COLO668 (cell line): ENCODE measurements around the gene PRTN3.
"Not testable (repeated sequence)": the region's sequence is repeated elsewhere in the genome, so short reads cannot be mapped to it uniquely, and the experiment has no call there.

Experiments used
- DNase-seq: peaks from one replicate; lab custom pipeline; 2025; ENCODE audit not compliant: unreplicated experiment; lab: John Stamatoyannopoulos, UW

Gene PRTN3

GRCh38 chr19:815079-815774 is 25.6 kb upstream of the PRTN3 start:
- no peak for DNase-seq

DNA sequence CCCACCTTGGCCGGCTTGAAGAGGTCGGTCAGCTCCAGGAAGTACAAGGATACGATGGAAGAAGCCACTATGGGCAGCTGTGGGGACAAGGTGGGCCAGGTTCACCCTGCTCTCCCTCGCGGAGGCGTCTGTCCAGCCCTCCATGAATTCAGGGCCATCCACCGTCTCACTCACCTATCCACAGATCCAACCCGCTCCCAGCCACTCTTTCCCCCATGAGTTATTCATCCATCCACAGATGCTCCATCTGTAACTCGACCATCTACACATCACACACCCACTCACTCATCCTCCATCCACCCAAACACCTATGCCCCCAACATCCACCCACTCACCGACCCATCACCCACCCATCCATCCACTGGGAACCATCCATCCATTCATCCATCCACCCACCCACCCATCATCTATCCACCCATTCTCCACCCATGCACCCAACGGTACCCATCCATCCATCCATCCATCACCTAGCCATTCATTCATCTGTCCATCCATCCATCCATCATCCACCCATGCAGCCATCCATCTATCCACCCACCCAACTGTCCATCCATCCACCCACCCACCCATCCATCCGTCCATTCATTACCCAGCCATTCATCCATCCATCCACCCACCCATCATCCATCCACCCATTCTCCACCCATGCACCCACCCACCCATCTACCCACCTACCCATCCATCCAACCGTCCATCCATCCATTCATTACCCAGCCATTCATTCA is 24.9 kb upstream of the PRTN3 start:
- no peak for DNase-seq

DNA sequence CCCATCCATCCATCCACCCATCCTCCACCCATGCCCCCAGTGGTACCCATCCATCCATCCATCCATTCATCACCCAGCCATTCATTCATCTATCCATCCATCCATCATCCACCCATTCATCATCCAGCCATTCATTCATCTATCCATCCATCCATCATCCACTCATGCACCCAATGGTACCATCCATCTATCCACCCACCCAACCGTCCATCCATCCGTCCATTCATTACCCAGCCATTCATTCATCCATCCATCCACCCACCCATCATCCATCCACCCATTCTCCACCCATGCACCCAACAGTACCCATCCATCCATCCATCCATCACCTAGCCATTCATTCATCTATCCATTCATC is 24.3 kb upstream of the PRTN3 start:
- DNase-seq = no peak

- not testable (repeated sequence) for DNase-seq
Measured at GRCh38 chr19:820212-820611, 20.6 kb upstream of the PRTN3 start.

DNA sequence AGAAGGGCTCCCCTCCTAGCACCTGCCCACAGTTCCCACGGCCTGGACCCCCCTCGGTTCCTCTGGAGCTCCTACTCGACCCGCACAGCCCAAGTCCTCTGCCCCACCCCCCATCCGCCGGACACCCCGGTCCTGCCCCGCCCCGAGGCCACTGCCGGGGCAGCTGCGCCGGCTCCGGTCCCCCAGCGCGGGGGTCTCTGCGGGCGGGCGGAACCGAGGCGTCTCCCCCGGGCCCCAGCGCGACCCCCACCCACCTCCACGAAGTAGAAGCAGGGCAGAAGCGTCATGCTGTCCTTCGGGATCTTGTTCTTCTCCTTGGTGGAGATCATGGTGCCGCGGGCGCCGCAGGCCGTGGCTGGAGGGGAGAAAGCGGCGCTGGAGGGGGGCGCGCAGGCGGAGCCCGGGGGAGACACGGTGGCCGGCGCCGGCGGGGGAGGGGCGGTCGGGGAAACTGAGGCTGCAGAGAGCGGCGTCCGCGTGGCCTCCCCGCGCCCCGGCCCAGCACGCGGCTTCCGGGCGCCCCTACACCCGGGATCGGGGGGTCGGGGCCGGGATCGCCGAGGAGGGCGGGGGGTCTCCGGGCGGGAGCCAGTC is 19.5 kb upstream of the PRTN3 start:
- DNase-seq = no peak

DNA sequence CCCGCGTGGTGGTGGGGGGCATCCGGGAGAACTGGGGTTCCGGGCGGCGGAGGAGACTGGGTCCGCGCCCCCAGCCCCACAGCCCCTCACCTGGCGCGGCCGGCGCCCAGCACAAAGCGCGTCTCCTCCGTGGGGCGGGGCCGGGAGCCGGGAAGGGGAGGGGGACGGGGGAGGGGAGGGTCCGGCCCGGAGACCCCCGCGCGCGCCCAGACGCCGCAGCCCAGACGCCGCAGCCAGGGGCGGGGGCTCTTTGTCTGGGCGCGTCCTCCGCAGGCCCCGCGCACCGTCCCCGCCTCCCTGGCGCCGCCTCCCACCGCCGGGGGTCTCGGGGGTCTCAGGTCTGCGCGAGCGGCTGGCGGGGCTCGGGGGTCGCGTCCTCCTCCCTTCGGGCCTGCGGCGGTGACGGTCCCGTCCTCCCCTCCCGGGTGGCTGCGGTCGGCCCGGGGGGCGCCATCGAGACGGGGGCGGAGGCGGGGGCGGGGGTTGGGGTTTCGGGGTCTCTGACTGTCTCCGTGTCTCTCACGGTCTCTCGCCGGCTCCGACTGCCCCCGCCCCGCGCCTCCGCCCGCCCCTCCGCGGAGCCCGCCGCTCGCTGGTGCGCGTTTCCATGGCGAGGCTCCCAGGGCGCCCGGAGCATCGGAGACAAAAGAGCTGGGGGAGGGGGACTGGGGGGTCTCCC is 18.8 kb upstream of the PRTN3 start, which contains the start of gene PLPPR3:
PLPPR3 (minus strand) TSS at position 131 of the 679 bp plus-strand sequence. CDS start 396 bp downstream, outside the sequence.
- DNase-seq = no peak

DNA sequence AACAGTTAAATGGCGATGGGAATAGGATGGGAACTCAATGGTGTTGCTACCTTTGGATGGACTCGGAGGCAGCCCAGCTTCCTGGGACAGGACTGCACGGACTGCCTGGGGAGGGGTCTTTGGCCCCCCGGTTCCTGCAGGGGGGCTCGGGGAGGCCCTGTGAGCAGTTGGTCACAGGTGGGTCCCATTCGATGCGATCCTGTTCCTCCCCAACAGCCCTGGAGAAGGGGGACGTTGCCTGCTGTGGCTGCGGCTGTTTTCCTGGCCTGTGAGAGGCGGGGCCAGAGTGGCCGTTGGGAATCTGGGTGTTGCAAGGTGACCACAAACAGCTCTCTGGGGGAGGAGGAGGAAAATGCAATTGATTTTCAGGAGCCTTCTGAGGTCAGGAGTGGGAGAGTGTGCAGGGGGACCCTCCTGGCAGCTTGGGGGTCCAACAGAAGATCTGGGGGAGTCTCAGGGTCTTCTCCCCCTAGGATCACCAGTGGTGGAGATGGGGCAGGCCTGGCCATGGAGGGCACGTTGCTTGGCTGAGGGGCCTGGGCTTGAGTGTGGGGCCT is 17.2 kb upstream of the PRTN3 start:
- DNase-seq = no peak

- DNase-seq = no peak
Measured at GRCh38 chr19:824885-825284, 15.9 kb upstream of the PRTN3 start.

DNA sequence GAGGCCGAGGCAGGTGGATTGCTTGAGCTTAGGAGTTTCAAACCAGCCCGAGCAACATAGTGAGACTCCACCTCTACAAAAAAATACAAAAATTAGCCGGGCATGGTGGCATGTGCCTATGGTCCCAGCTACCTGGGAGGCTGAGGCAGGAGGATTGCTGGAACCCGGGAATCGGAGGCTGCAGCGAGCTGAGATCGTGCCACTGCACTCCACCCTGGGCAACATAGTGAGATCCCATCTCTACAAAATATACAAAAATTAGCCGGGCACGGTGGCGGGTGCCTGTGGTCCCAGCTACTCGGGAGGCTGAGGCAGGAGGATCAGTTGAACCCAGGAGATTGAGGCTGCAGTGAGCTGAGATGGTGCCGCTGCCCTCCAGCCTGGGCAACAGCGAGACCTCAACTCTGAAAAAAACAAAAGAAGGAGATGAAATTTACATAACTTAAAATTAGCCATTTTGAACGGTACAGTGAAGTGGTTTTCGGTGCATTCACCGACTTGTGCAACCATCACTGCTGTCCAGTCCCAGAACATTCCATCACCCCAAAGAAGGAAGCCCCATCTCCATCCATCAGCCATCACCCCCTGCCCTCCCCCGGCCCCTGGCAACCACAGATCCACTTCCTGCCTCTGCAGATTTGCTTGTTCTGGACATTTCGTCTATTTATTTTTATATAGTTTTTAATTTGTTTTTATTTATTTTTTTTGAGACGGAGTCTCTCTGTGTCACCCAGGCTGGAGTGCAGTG is 14.7 kb upstream of the PRTN3 start:
- no peak for DNase-seq

GRCh38 chr19:827314-827709 is 13.5 kb upstream of the PRTN3 start:
- no peak for DNase-seq

DNA sequence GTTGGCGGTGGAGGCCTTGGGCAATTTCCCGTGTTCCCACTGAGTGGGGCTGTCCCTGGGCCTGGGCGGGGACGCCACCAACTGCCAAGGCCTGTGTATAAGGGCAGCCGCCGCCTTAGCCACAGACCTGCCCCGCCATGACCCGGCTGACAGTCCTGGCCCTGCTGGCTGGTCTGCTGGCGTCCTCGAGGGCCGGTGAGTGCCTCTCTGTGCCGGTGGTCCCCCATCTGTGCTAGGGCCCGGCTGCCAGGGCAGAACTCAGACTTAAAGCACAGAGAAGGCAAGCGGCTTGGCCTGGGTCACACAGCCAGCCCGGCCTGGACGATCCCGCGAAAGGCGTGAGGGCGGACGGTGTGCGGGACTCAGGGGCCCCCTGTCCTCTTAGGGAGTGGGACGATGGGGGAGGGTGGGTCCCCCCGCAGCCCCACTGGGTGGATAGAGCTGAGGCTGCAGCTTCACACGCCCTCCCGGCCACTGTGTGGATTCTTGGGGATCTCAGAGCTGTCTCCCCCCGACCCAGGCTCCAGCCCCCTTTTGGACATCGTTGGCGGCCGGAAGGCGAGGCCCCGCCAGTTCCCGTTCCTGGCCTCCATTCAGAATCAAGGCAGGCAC is 13.0 kb upstream of the PRTN3 start, which contains the start of gene AZU1:
AZU1 (plus strand) TSS at position 128 of the 612 bp plus-strand sequence; CDS start at position 138, 10 bp downstream.
- no peak for DNase-seq

- DNase-seq = no peak
Measured at GRCh38 chr19:829129-829758, 11.6 kb upstream of the PRTN3 start.

GRCh38 chr19:831407-832369 is 9.1 kb upstream of the PRTN3 start:
- no peak for DNase-seq

GRCh38 chr19:834216-834615 is 6.6 kb upstream of the PRTN3 start:
- no peak for DNase-seq

GRCh38 chr19:835210-835810 is 5.5 kb upstream of the PRTN3 start:
- DNase-seq = no peak

DNA sequence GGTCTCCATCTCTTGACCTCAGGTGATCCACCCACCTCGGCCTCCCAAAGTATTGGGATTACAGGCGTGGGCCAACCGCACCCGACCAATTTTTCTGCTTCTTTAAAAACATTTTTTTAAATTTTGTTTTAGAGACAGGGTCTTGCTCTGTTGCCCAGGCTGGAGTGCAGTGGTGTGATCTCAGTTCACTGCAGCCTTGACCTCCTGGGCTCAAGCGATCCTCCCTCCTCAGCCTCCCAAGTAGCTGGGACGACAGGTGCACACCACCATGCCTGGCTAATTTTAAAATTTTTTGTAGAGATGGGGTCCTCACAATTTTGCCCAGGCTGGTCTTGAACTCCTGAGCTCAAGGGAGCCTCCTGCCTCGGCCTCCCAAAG is 2.0 kb downstream of the PRTN3 start:
- not testable (repeated sequence) for DNase-seq

DNA sequence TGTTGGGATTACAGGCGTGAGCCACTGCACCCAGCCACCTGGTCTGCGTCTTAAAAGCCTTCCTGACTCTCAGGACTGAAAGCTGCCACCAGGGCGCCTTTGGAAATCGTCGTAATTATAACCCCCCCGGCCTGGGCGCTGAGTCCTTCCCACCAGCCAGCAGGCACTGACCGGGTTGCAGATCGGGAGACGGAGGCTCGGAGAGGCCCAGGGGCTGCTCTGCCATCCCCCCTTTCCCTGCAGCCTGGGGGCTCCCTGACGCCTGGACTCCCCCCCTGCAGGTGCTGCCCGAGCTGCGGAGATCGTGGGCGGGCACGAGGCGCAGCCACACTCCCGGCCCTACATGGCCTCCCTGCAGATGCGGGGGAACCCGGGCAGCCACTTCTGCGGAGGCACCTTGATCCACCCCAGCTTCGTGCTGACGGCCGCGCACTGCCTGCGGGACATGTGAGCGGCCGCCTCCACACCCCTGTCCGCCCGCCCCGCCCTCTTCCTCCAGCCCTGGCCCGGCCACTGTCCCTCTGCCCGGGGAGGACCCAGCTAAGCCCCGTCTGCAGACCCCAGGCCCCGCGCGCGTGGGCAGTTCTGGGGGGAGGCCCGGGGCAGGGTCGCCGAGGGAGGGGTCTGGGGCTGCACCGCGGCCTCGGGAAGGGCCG is 2.5 kb downstream of the PRTN3 start:
- DNase-seq = peak; percentile 15
